ENCODE data around the gene DUSP22. TPM values are rescaled to one million over a fixed set of nuclear protein-coding genes. Genes with fewer than 3 reads are reported as not detected.

The DUSP22 gene
- total RNA-seq, 1 donor from 2014 or later, result 24.3 TPM

DNA sequence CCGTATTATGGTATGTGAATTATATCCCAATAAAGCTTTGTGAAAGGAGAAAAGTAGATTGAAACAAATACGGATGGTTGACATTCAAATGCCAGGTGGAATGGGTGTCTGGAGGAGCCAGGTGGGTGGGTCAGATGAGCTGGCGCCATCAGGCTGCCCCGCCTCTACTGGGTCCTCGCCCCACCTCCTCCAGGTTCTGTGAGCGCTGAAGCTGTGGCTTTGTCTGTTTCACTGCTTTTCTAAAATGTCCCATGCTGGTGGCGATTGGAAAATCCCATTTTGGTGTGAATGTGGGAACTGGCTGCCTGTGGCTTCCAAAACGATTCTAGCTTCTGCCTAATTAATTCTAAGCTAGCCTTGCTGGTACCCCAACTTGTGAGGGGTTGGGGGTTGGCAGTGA is 16.5 kb downstream of the DUSP22 start:
- intact Hi-C loops (cut with micrococcal nuclease), result no loop called here

DNA sequence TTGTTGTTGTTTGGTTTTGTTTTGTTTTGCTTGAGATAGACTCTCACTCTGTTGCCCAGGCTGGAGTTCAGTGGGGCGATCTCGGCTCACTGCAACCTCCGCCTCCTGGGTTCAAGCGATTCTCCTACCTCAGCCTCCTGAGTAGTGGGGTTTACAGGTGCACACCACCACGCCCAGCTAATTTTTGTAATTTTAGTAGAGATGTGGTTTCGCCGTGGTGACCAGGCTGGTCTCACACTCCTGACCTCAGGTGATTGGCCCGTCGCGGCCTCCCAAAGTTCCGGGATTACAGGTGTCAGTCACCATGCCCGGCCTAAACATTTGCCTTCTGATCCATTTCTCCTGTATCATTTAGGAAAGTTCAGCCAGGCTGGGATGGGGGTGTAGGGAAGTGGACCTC is 17.7 kb downstream of the DUSP22 start:
- intact Hi-C loops (cut with micrococcal nuclease), result no loop called here

DNA sequence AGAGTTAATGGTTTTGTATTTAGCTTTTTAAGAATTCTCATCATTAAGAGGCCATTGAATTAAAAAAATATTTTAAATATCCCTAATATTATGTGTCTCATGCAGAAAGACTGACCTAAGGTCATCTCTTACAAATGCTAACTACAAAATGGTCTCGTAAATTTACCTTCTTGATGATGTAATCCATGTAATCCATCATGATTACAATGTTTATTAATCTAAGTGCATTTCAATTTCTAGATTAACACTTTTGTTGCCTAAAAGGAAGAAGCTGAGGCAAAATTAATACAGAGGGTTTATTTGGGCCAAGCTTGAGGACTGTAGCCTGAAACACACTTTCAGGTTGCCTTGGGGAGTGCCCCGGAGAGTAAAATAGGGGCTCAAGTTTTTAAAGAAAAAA is 18.4 kb downstream of the DUSP22 start:
- intact Hi-C loops (cut with micrococcal nuclease), result no loop called here

DNA sequence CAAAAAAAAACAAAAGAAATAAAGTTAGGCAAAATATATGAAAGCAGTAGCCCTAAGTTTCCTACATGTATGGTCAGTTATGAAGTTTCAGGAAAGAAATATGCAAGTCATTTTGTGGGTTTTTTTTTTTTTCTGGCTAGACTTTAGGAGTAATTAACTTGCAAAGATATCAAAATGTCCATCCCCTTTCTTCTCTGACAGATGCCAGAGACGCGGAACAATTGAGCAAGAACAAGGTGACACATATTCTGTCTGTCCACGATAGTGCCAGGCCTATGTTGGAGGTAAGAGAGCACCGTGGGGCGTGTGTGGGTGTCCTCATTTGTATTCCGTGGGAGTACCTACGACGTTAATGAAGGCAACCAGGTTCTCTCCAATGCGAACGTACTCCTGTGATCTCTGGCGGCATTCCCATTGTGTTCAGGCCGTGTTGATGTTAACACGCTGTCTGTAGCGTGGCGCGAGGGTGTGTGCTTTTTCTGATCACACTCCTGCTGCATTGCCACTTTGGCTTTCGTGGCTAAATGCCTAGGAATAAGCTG is 19.5 kb downstream of the DUSP22 start:
- intact Hi-C loops (cut with micrococcal nuclease), result no loop called here

DNA sequence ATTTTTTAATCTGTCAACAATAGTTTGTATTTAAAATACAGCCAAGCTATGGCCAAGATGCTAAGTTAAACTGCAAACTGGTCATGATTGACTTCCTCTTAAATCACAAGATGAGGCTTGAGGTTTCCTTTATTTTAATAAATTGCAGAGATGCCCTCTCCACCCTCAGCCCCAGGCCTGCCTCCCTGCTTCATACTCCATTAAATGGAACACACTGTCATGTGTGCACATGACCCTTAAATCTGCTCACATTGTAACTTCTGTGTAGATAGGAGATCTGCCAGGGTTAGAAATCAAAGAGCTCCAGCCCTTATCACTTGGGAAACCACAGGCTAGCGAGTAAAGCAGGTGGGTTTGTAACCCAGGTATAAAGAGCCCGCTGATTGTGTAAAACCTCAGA is 20.8 kb downstream of the DUSP22 start:
- intact Hi-C loops (cut with micrococcal nuclease), result no loop called here

DNA sequence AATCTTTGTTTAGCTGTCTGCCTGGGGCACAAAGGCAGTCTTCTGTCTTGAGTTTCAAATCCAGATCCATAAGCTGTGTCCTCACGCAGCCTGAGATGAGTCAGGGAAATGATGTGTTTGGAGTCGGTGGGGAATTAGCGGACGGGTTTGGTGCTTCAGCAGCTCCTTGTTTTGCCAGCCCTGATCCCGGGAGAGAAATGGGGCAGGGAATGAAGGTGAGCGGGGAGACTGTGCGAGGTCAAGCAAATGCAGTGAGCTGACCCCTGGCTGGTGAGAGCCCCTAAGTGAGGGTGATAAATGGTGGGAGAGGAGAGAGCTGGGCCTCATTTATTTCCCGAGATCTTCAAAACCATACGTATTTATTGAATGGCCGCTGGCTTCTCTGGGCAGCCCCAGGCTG is 21.6 kb downstream of the DUSP22 start:
- intact Hi-C loops (cut with micrococcal nuclease), result no loop called here

DNA sequence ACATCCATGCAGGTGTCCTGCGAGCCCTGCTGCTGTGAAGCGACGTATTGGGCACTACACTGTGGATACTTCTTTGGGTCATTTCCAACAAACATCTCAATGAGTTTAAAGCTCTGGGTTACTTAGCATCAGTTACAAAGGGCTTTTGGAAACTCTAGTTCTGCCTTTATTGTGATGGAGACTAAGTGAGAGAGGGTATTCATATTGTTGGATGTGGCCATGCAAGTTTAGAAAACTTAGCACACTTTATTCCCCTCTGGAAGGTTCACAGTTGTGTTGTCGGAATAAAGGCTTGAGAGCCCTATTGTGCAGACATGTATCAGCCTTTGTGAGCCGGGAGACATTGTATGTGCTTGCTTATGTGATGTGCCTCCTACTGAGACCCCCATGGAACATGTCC is 22.1 kb downstream of the DUSP22 start:
- intact Hi-C loops (cut with micrococcal nuclease), result no loop called here

DNA sequence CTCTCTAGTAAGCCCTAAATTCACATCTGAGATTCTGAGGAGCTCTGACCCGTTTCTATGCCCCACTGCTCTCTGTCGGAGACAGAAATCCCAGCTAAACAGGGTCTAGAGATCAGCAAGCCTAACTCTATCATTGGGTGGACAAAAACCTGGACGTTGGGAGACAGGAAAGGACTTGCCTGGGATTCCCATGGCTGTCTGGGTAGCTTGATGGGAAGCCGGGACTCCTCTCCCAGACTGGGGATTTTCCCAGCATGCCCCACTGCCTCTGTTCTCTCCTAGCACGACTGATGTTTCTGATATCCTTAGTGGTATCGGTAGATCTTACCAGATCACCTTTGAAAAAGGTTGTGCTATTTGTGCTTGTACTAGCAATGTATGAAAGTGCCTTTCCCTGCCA is 22.9 kb downstream of the DUSP22 start:
- intact Hi-C loops (cut with micrococcal nuclease), result no loop called here

DNA sequence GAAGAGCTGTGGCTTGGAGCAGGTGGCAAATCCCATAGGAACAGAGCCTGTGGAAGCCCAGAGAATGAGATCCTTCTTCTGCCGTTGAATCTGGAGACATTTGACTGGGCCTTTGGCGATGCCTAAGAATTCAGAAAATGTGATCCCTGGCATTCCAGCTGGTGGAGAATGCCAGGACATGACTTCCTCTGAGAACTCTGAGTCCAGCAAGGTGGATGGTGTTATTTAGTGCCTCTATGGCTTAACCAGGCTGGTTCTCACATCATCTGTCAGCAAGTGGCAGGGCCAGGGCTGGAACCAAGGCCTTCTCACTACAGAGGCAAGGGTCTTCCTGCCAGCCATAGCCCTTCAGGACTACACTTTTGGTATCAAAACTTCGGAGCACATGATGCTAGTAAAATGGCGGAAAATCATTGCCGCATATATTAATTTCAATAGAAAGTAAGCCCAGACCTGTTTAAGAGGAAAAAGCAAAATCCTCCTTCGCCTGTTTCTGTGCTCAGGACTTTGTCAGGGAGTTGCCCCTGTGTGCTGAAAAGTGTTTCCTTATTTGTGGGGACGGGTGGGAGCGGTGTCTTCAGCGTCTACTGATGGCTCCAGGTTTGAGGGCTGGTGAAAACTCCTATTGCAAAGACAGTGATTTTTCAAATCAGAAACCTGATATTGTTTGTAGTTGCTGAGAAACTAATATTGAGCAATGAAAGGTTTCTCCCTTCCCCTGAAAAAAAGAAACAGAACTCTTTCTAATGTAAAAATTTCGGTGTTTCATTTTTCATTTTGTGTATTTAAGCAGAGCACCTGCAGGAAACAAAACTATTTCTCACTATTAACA is 23.9 kb downstream of the DUSP22 start:
- intact Hi-C loops (cut with micrococcal nuclease), result no loop called here

DNA sequence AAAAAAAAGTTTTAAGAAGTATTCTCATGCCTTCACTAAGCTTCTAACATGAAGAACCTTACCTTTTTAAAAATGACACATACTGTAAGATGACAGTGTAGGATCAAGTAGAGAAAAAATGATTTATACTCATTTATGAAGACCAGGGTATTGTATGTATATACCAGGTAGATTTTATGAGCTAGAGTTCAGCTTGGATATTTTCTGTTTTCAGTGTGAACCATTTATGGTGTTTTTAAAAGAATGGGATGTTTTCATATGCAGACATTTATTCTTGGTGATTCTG is 24.4 kb downstream of the DUSP22 start:
- intact Hi-C loops (cut with micrococcal nuclease), result no loop called here

DNA sequence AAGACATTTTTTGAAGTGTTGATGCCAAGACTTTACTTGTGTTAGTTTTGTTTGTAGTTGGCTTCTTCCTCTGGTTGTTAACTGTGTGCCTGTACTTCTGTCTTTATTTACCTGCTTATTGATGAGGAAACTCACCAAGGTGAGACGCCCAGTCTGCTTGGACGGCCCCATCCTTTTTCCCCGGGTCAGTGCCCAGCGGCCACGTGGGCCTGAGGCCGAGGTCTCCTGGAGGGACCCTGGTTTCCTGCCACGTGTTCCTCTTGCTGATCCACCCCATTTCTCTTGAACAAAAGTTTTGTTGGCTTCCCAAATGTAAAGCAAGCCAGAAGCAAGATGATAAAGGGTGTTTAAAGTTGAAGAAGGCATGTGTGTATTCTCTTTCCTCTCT is 24.8 kb downstream of the DUSP22 start:
- intact Hi-C loops (cut with micrococcal nuclease), result no loop called here

DNA sequence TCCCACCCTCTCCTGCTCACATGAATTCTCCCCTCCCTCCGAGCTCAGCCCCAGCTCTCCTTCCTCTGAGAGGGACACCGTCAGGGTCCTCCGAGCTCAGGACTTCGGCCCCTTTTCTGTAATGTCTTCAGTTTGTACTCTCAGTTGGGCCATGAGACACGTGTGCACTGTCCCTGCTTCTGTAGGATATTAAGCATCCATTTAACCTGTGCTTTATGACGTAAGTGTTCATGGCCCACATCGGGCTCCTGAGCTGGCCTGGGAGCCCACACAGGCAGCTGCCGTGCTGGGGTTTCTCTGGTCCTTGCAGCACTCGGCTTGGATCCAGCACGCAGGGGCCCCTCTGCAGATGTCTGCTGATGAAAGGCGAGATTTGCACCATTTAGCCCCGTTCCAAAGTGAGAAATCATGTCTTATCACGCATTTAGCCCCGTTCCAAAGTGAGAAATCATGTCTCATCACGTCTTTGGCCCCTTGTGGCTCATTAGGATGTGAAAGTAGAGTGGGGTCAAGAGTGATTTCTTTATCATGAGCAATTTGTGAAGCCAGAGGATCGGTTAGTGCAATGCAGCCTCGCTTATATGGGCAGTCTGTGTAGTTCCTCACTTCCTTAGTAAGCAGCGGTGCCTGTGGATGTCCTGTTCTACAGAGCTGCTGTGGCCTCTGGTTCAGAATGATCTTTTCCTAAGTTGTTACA is 25.3 kb downstream of the DUSP22 start:
- intact Hi-C loops (cut with micrococcal nuclease), result no loop called here

DNA sequence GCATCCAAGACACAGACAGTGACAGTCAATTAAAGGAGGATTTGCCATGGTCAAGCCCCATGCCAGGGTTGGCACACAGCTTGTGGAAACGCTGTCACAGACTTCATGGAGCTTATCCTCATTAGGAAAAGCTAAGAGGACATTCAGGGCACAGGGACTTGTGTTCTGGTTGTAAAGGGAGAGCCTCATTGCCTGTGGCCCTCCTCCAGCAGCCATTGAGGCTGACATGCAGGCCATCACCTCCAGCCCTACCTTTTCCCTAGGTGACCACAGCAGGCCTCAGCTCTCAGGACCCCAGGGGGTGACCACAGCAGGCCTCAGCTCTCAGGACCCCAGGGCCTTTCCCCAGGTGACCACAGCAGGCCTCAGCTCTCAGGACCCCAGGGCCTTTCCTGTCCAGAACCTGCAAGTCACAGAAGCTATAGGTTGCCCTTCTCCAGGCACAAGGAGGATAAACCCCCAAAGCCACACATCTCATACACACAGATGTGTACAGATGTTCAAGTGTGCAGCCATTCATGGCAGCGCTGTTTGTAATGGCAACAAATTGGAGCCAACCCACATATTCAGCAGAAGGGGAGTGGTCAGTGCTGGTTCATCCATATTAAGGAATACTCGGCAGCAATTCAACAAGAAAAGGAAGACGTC is 26.1 kb downstream of the DUSP22 start:
- intact Hi-C loops (cut with micrococcal nuclease), result no loop called here

DNA sequence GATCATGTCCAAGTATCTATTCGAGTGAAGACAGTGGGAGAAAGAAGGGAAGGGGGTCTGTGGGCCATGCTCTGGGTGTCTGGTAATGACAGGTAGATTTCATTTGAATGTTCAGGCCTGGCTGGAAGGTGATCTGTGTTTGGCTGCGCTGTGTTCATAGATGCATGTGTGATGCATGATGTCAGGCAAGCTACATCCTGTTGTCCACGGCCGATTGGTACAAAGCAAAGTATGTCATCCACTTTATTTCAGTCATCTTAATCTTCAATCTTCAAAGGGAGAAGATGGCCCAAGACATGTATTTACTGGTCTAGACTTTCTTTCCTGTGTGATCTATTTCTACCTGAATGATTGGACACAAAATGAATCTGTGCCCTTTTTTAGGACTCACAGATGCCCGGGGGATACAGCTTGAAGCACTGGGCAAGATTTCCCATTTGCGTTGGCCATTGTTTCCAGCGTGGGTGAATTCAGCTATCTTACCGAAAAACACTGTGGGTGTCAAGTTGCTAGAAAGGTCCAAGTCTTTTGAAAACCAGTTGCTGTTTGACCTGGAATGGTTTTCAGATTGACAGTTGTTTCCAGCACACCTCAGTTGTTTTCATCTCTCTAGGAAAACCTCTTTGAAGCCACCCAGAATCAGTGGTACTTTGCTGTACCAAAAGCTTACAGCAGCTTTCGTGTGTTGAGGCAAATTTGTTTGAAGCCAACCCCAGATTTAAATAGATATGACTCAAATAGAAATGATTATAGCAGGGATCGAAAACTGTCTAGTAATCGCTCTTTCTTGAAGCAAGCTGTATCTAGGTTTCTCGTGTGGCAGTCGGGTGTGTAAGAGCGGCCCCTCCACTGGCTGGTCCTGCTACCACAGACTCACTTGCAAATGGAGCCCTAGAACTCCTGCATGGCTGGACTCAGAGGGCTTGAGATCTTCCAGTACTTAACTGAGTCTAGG is 27.2 kb downstream of the DUSP22 start:
- intact Hi-C loops (cut with micrococcal nuclease), result no loop called here

DNA sequence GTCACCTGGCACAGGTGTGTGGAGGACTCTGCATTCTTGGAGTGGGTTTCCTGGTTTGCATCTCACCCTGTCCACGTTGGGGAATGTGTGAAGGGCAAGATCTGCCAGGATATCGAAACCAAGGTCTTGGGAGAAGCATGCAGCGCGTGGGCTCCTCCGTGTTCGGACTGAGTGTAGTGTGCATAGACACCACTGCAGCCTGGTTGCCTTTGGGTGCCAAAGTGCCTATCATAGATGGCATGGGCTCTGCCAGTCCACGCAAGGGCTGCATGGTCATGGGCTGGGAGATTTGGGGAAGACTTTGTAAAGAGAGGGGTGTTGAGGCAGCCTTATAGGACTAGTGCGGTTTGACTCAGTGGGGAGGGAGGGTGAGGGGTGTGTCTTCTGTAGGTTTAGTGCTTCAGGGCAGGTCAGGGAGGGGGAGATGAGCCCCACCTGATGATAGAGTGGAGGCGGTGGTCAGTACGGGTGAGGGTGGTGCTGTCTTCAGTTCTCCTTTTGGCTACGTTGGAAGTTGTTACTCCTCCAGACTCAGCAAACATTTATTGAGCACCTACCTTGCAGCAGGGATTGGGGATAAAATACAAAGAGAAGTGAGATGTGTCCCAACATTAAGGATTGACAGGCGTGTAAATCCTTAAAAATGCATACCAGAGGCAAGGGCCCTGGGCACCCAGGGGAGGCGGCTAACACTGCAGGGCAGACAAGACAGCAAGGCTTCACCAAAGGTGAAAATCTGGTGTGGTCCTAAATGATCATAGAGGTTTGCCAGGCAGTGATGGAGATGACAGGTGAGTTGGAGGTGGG is 28.3 kb downstream of the DUSP22 start:
- intact Hi-C loops (cut with micrococcal nuclease), result no loop called here

DNA sequence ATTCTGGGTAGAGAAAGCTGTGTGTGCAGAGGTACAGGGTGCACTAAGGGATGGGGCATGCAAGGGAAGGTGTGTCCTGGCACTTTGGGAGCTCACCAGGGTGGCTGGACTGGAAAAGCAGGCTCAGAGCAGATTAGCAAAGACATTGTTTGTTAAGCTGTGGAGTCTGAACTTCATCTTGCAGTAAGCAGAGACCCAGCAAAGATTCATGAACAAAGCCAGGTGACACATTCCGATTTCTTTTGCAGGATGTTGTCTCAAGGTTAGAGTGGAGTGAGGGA is 28.8 kb downstream of the DUSP22 start:
- intact Hi-C loops (cut with micrococcal nuclease), result no loop called here

DNA sequence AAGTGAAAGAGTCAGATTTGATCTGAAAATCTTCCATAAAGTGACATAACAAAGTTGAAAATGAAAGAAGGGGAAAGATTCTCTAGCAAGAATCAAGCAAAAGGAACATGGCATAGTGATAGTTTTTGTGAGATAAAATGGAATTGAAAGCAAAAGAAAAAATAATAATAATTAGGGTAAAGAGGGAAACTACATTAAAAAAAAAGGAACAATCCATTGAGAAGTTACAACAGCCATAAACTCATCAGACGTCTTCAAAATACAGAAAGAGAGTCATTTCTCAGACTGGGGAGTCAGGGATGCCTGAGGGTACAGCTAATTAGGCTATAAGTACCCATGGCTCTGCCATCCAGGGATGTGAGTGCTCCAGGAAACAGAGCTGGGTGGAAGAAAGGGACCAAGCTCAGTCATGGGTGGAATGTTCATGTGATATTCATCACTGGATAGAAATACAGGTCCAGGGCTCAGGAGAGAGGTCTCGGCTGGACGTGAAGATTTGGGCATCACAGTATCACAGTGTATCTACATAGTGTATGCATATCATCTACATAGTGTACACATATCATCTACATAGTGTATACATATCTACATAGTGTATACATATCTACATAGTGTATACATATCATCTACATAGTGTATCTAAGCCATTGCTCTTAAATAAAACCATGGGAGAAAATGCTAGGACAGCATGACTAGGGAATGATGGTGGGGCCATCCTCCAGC is 29.4 kb downstream of the DUSP22 start:
- intact Hi-C loops (cut with micrococcal nuclease), result no loop called here

DNA sequence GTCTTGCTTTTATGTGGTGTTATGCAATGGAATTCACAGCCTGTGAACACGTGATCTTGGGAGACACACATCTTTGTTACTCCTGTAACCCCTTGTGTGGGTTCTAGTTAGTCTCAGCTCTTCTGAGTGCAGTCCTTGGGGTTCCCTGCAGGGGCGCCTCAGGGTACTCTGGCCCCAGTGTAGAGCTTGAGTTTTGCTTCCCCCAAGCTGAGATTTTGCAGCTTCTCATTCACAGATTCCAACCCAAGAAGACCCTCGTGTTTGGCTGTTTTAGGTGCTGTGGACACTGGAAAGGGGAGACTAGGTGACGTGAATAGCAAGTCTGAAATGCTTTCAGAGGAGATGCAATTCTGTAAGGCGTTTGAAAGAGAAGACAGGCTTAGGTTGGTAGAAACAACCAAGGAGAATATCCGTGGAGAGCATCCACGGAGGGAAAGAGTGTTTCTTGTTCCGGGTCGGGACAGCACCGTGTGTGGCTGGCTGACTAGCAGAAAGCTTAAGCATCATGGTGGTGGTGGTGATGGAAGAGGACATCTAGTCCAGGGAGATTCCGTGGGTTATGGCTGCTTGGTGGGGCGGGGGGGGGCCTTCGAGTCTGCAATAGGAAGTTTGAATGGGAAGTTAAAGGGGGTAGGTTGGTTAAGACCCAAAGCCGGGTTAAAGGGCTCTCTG is 30.1 kb downstream of the DUSP22 start:
- intact Hi-C loops (cut with micrococcal nuclease), result no loop called here

DNA sequence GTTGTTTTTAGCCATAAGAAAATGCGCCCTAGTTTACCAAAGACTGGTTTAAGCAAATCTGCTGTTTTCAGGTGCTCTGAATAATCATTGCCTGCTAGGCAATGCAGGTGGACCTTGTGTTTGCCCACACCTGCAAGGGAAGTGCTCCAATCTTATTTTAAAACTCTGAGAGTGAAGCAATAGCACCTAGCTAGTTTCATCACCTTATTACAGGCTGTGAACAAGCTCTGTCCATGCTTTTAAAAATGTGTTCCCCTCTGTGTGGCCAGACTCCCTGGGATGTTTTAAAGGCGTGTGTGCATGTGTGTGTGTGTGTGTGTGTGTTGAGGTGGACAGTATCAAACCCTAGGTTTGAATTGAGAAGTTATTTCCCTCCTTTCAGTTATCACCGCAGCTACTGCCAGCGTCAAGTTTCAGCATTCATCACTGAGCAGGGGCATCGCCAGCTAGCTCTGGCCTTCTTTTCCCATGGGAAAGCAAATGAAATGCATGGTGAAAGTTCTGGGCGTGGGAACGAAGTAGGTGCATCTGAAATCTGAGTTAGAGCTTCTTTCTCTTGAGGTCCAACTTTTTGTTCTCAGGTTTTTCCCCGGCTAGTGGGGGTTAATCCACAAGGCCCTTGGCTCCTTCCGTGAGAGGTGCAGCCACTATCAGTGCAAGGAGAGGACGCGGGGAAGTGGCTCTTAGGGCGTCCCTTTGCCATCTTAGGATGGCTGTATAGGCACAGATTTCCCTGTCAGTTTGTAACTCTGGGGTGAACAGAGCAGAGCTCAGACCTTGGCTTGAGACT is 30.8 kb downstream of the DUSP22 start:
- intact Hi-C loops (cut with micrococcal nuclease), result no loop called here
